GM04503 (cell line): ENCODE measurements around the gene MFN1.

Experiments used
- DNase-seq: peaks from one replicate; pipeline ENCODE4 v3.0.0-alpha.2; 2012; ENCODE audit warnings: low read depth

MFN1 gene

DNA sequence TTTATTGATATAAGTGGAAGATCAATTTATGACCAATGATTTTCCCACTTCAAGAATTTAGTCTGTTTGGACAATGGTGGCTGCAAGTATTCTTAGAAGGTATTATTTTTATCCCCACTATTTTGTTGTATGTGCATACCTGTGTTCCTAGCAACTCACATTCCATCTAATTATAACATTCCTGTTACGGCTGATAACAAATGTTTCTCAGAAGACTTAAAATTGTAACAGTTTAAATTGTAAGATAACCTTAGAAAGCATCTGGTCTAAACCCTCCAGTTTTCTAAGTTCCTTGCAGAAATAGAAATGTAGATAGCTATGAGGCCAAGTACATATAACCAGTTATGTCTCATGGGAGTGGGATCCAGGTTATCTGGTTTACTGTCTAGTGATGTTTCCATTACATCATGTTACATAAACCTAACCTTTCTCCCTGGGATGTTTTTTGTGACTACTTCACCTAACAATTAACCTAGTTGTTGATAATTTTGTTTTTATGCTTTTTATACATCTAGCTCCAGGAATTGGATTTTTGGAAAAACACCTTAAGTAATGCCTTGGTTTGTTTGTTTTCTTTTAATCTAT, 11.1 kb upstream of the MFN1 start:
- no peak for DNase-seq

DNA sequence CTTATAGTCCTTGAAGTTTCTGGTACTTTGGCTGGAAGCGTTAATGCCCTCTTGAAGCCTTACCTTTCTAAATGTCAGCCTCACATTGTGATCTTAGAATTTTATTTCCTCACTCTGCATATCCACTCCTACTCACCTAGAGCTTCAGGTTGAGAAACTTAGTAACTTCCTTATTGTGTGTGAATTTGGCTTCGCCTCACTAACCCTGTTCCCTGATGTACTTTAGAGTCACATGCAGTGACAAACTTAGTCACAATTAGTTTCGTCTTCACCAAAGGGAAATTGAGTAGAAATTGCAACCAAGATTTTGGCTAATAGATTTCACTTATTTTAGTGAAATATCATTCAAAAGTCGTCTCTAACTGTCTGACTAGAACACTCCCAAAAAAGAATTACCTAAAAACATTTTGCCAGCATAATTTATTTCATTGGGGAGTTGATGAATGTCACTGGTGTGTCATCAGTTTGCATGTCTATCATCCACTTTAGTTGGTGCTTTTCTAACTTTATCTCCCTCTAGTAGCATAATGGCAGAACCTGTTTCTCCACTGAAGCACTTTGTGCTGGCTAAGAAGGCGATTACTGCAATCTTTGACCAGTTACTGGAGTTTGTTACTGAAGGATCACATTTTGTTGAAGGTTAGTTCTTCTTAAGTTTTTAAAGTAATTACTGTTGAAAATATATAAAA, 960 bp downstream of the MFN1 start:
- DNase-seq: no peak

DNA sequence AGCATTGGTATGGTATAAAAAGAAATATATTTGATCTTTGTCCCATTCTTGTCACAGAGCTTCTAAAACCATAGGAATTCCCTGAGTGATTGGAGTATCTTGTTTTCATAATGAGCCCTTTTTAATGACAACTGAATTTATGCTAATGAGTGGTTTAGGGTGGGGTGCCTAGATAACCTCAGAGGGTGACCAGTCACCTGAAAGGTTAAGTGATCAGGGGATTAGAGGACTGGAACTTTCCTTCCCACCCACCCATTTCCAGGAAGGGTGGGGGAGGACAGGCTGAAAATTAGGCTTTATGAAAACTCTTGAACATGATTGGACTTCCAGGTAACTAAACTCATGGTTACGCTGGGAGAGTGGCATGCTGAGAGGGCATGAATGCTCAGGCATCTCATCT, 8.5 kb downstream of the MFN1 start:
- no peak for DNase-seq

DNA sequence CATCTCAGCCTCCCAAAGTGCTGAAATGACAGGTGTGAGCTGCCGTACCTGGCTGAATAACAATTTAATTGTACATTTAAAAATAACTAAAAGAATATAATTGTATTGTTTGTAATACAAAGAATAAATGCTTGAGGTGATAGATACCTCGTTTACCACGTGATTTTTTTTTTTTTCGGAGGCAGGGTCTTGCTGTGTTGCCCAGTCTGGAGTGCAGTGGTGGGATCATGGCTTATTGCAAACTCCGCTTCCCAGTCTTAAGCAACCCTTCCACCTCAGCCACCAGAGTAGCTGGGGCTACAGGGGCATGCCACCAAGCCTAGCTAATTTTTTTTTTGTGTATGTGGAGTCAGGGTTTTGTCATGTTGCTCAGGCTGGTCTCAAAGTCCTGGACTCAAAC, 15.8 kb downstream of the MFN1 start:
- DNase-seq: no peak

DNA sequence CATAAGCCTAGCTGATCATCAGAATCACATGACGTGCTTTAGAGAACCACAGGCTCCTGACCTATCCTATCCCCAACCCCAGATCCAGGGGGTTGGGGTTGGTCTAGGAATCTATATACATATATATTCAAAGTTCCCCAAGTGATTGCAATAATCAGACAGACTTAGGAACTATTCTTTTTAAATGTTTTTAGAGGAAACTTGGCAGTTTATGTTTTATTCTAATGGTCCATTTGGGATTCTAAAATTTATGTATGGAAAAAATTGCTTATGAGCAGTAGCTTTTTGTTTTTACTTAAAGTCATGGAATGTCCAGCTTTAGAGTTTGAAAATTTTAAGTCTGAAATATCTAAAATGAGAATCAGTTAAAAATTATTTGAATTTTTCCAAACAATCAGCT, 22.1 kb downstream of the MFN1 start:
- DNase-seq: no peak

DNA sequence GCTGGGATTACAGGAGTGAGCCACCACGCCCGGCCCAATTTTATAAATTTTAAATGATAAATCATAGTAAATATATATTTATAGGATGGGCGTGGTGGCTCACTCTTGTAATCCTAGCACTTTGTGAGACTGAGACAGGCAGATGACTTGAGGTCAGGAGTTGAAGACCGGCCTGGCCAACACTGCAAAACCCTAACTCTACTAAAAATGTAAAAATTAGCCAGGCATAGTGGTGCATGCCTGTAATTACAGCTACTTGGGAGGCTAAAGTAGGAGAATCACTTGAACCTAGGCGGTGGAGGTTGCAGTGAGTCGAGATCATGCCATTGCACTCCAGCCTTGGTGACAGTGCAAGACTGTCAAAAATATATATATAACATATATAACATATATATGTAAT, 26.4 kb downstream of the MFN1 start:
- DNase-seq: no peak

DNA sequence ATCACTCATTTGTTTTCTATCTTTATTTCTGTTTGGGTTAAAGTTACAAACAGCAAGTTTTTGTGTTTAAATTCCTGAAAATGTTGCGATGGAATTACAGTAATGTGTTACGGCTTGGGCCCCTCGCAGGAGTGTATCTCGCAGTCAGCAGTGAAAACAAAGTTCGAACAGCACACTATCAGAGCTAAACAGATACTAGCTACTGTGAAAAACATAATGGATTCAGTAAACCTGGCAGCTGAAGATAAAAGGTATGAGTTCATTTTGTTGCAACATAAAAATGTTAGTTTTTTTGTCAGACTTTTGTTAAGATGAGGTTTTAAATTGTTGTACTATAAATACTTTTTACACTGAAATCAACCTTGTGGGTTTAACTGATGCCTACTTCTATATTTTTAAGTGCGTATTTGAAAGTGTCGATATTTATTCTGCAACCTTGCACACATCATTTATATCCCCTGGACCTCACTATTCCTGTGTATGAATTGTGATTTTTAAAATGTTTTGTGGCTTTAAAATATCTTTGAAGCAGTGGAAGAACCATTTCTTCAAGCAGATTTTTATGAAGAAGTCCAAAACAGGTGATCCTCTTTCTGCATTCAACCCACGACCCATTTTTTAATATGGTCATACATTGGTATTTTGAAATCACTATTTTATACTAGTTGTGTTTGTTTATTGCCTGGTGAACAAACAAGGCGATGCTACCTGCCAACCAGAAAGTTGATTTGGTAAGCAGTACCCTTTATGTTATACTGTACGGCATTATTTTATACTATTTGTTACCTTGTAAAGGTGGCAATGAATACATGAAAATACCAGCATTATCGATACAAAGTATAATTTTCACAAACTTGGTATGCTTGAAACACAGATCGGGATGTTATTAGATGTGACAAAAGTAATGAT, 27.8 kb downstream of the MFN1 start:
- DNase-seq: no peak

DNA sequence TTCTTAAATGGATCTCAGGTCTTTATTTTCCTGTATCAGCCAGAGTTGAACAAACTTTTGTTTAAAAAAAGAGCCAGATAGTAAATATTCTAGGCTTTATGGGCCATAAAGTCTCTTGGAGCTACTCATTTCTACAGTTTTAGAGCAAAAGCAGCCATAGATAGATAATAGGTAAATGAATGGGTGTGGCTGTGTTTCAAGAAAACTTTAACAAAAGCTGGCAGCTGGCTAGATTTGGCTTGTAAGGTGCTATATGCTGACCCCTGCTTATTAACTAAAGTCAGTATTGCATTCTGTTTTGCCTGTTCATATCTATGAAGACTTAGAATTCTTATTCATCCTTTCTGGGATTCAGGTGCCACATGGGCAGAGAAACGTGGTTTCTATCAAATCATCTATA, 29.0 kb downstream of the MFN1 start:
- no peak for DNase-seq

DNA sequence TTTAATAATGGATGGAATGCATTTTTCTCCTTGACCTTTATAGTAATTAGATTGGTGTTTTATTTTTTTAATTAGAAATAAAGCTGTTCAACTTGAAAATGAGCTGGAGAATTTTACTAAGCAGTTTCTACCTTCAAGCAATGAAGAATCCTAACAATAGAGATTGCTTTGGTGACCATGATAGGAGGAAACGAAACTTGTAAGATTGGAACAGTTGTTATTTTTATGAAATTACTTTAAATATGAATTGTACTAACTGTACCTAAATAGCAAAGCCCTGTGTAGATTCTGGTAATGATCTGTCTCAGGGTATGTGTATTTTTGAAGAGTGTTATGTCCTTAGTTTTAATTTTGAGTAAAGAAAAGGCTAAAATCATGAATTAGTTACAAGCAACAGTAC, 44.4 kb downstream of the MFN1 start:
- DNase-seq: no peak

DNA sequence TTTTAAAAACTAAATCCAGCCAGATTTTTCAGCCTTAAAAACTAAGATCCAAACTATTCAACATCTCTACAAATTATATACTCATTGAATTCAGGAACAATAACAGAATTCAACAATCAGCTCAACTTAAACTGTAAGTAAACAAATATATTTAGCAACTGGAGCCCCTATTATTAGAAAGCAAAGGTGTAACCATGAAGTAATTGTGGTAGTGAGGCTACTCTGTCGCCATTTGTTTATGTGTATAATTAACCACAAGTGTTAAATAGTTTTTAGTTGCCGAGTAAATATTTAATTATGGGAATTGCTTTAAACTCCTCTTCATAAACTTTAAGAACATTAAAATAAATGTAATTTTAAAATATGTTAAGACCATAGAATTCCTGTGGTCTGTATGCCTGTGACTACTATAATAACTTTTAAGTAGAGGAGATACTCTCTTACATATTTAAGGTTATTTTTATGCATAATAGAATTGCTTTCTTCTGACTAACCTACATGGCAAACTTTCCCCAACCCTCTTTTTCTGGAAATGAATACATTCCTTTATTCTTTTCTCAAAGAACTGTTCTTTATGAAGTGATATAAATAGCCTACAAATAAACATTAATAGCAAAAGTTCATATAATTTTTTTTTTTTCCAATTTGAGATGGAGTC, 51.2 kb downstream of the MFN1 start:
- DNase-seq: no peak

DNA sequence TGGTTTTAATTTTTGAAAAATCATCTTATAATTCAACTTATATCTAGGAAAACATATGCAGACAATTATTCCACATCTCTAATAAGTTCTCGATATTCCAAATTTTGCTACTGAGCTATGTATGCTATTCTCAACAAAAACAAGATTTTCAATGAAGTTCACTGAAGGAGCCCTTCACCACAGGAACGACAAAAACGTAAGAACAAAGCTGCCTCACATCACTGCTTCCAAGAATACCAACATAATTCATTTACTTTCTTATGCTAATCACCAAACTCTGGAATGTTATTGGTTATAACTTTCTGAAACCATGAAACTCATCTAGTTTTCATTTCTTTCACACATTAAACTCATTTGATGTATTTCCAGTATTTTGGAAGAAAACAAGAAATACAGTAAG, 54.1 kb downstream of the MFN1 start:
- no peak for DNase-seq

DNA sequence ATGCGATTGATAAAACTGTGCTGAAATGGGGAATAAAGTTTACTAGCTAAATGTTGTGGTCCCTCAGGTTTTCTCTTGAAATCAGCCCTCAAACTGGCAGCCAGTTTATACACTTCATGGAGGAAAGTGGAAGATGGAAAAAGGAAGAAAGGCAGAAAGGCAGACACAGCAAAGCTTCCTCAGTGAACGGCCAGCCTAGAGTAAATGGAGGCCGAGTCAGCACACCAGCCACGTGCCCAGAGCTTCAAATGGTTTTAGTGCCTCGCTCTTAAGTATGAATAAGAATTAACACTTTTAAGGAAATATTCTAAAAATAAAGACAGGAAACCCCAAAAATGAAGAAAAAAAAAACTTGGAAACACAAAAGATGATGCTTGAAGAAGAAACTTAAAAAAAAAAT, 55.5 kb downstream of the MFN1 start:
- DNase-seq: no peak

DNA sequence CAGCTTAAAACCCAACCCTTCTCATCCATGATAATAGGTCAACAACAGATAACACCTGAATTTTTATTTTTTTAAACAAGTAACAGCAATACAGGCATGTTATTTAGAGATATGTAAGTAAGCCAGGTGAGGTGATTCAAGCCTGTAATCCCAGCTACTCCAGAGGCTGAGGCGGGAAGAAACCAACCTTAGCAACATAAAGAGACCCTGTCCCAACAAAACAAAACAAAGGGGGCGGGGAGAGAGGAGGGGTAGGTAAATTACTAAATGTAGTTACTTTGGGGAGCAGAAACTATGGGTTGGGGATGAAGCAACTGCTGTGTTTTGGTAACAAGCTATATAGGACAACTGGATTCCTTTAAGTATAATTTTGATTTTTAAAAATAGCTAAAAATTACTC, 56.8 kb downstream of the MFN1 start:
- DNase-seq: no peak

DNA sequence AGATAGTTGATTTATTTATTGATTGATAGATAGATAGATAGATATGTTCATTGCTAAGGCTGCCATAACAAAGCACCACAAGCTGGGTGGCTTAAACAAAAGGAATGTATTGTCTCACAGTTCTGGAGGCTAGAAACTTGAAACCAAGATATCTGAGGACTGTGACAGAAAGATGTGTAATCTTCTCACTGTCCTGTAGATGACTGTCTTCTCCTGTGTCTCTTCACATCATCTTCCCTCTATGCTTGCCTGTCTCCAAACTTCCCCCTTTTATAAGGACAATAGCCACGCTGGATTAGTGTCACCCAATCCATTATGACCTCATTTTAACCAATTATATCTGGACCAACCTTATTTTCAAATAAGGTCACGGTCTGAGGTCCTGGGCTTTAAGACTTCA, 62.8 kb downstream of the MFN1 start:
- DNase-seq: peak; percentile 18

DNA sequence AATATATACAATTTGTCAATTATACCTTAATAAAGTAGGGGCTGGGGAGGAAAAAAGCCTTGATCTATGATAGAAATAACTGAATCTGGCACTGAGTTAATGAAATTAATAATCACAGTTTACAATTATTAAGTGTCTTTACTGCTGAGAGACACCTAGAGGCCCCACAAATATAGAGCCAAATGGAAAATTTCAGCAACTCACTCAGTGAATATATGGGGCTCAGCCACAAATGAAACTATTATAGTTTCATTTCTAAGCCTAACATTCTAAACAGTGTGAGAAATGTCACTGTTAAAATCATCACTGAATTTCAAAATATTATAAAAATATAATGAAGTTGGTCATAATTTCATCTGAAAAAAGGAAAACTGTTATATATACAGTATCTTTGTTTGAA, 63.5 kb downstream of the MFN1 start:
- DNase-seq: no peak

DNA sequence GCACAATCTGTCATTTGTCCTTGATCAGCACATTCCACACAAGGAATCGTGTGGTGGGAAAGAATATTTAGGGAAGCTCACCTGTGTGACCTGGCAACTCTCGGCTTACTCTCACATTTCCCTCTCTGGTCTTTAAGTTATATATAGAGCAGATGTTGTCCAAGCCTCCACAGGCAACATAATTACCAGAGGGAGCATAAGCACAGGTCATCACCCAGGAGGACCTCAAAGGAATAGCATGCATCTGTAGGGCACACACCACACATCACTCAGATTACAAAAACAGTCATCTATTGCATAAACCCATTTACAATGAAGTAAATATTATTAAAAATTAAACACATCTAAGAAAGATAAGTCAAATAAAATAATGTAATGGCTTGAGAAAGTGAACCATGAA, 67.3 kb downstream of the MFN1 start:
- DNase-seq: no peak

DNA sequence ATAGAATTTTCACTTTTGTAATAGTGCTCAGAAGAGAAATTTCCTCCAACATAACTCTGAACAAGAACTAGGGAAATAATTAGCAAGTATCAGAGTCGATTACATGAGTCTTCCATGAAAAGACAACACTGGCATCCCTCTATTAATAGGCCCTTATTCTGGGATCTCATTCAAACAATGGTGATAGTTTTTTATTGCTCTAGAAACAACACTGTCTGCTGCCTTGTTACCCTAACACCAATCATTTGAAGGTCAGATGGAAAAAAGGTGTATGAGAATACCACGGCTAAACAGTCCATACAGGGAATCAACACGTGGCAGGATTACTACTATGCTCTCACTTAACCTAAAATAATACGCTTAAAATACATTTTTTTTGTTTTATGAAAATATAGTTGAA, 67.9 kb downstream of the MFN1 start:
- DNase-seq: no peak

DNA sequence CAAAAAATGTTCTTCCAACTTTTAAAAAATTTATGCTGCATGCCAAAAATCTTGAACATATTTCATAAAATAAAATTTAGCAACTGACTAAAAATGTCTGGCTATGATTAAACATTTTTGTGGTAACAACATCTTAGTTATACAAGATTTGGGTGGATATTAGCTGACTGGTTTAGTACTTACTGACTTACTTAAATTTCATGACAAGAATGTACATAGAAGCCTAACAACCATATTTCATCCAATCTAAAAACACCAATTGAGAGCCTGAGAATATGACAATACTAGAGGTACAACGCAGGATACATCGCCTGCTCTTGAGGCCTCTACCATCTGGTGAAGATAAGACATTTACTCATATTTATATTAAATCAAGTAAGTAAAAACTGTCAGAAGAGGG, 69.2 kb downstream of the MFN1 start:
- peak; percentile 44 for DNase-seq

DNA sequence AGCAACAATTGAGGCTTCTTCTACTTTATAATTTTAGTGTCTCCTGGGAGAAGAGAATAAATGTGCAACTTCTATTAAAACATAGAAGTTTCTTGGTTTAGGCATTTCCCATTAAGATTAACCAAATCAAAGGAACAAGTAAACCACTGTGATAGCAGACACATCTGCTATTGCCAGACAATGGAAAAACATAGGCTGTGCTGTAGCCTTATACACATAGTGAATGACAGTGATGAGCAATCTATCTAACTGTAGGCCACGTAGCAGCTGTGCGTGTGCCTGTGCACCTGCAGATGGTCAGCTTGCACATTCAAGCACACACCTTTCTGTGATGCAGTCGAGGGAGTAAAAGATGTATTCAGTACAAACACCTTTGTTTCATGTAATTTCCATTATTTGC, 71.1 kb downstream of the MFN1 start:
- no peak for DNase-seq

DNA sequence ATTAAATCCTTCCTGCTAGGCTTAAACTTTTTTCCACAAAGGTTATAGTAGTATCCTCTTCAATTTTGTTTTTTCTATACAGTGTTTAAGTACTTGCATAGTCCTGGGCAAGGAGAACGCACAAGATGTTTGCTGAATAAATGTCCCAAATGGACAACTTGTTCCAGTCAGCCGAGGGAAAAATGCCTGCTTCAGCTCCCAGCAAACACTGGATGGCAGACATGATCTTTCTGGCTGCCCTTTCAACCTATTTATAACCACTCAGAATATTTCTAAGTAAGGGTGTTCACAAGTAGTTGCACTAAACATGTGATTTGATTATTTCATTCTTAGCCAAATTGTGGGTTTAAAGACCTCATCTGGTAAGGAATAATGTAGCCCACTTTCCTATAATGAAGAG, 74.0 kb downstream of the MFN1 start:
- DNase-seq: no peak

DNA sequence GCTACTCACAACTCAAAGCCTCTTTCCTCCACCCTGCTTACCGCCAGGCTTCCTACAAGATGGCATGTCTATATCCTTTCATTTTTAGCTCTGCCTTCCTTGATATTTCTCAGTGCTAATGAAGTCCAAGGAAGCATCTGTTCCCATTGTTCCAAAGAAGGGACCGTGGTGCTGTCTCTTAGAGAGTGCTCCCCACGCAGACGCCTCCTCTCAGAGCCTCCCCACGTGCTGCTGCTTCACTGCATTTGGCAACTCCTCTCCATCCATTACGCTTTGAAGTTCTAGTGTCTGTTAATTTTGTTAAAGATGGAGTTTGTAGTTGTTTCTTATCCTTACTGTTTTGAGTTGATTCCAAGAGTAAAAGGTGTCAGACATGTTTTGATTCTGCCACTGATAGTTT, 77.6 kb downstream of the MFN1 start:
- no peak for DNase-seq

DNA sequence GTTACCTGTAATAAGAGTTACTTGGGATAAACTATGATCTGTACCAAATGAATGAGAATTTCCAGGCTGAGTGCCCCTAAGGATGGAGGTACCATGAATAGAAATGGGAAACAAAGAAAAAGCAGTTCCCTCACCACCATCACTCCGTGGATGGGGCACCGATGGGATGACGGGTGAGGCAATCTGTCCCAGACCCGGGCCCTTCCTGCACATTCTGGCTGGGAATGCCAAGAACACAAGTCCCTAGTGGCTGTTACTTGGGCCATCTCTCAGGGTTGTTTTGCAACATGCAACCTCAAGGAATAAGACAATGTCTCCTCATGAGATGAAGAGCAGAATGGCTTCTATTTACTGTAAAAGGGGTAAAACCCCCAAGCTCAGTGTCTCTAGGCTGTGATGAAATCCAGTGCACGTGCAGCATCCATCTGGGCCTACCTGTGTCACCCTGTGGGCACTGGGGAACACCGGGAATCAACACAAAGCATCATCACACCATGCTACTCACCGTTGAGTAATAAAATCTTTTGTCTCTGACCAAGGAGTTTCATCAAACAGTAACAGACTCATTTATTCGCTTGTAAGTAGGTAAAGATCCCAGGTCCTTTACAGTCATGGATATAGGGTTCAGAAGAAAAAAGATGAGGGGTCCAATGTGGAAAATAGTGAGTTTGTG, 81.5 kb downstream of the MFN1 start:
- no peak for DNase-seq
